ENCODE measurements around the gene TNFRSF1A. TPM values are rescaled to one million over a fixed set of nuclear protein-coding genes. Genes with fewer than 3 reads are reported as not detected.
A peak's percentile ranks its signal among the peaks of the same experiment; 100 is the strongest.

TNFRSF1A gene
- total and polyA plus RNA-seq, 9 of the 15 experiments (the other 6 are each of a cell fraction or from before 2014, with no cell fraction given) = 0.76 to 43.5 (median 30.0) TPM

DNA sequence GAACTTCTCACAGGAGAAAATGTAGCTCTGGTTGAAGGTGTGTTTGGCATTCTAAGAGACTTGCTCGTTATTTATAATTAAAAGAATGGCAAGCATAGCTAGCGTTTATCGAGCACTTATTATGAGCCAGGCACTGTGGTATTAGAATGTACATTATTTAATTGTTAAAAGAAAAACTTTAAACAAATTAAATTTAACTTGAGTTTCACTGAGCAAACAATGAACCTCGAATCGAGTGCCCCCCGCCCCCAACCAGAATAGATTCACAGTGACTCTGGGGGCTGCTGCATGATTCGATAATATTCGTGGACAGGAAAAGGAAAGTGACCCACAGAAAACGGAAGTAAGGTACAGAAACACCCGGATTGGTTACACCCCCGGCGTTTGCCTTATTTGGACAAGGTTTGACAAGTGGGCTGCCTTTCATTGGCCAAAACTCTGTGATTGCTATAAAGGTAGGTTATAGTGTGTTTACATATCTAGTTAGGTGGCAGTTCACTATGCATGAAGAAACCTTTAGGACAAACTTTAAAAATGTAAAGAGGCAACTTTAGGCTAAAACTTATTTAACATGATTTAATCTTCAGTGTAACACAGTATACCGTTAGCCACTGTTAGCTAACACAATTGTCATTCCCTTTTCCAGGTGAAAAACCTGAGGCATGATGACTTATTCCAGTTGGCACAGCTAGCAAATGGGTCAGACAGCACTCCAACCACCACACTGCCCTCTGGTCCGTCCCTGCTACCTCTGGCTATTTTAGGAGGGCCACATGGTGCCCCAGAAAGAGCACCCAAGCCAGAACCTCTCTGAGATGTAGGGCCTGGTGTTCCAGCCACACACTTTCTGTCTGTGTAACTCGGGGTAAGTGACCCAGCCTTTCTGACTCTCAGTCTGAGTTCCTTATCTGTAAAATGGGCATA is 26.4 kb upstream of the TNFRSF1A start (continued):
- TF ChIP-seq, protein P1, sequence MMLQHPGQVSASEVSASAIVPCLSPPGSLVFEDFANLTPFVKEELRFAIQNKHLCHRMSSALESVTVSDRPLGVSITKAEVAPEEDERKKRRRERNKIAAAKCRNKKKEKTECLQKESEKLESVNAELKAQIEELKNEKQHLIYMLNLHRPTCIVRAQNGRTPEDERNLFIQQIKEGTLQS (IDR thresholded peaks at IDR 0.05) = no peak
- TF ChIP-seq, protein P1 (CRISPR knock-in tag; conservative IDR thresholded peaks at IDR 0.05) = no peak
- TF ChIP-seq, protein P2, sequence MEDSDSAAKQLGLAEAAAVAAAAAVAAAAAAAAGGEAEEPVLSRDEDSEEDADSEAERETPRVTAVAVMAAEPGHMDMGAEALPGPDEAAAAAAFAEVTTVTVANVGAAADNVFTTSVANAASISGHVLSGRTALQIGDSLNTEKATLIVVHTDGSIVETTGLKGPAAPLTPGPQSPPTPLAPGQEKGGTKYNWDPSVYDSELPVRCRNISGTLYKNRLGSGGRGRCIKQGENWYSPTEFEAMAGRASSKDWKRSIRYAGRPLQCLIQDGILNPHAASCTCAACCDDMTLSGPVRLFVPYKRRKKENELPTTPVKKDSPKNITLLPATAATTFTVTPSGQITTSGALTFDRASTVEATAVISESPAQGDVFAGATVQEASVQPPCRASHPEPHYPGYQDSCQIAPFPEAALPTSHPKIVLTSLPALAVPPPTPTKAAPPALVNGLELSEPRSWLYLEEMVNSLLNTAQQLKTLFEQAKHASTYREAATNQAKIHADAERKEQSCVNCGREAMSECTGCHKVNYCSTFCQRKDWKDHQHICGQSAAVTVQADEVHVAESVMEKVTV (CRISPR knock-in tag; IDR thresholded peaks at IDR 0.05) = no peak
- TF ChIP-seq FOXA3 (CRISPR knock-in tag; conservative IDR thresholded peaks at IDR 0.05 in 1 of 2, IDR thresholded peaks at IDR 0.05 in 1 of 2) (0 out of 4 replicates have a peak, but pooled peaks of 1 of the 2 experiments have one; percentile 23), PRMT5 (CRISPR knock-in tag; IDR thresholded peaks at IDR 0.05) (no peak), NFYB (IDR thresholded peaks at IDR 0.05; ENCODE audit: extremely low read depth, insufficient read length) (peak; percentile 33), ZFP36 (IDR thresholded peaks at IDR 0.05; ENCODE audit: low read depth, low read length, partially characterized antibody) (peak; percentile 52), POLR2A (conservative IDR thresholded peaks at IDR 0.05) (0 out of 2 replicates have a peak, but pooled peaks have one; percentile 45), NR2C2 (CRISPR knock-in tag; IDR thresholded peaks at IDR 0.05) (no peak), NR2C2 (tag; IDR thresholded peaks at IDR 0.05) (peak; percentile 51), SAP30 (IDR thresholded peaks at IDR 0.05; ENCODE audit: borderline replicate concordance, insufficient read depth, low read depth, low read length, poor library complexity, severe bottlenecking) (no peak), ZNF644 (tag; IDR thresholded peaks at IDR 0.05; ENCODE audit: low read depth) (0 out of 2 replicates have a peak, but pooled peaks have one; percentile 28), FOSL1 (tag; conservative IDR thresholded peaks at IDR 0.05) (peak; percentile 34; the same call in 1 of the 2 replicates), TRIM24 (IDR thresholded peaks at IDR 0.05) (no peak), SMAD2 (IDR thresholded peaks at IDR 0.05; ENCODE audit: low read depth, low read length) (no peak), CBX8 (IDR thresholded peaks at IDR 0.05; ENCODE audit: borderline replicate concordance, extremely low read depth, low read depth, low read length, poor library complexity, severe bottlenecking) (no peak), ZNF212 (CRISPR knock-in tag; IDR thresholded peaks at IDR 0.05) (no peak), ZNF354B (CRISPR knock-in tag; IDR thresholded peaks at IDR 0.05) (no peak)
- TF ChIP-seq, protein P3, sequence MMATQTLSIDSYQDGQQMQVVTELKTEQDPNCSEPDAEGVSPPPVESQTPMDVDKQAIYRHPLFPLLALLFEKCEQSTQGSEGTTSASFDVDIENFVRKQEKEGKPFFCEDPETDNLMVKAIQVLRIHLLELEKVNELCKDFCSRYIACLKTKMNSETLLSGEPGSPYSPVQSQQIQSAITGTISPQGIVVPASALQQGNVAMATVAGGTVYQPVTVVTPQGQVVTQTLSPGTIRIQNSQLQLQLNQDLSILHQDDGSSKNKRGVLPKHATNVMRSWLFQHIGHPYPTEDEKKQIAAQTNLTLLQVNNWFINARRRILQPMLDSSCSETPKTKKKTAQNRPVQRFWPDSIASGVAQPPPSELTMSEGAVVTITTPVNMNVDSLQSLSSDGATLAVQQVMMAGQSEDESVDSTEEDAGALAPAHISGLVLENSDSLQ (IDR thresholded peaks at IDR 0.05) = peak; percentile 32; the same call in 1 of the 2 replicates
- TF ChIP-seq, protein P4, sequence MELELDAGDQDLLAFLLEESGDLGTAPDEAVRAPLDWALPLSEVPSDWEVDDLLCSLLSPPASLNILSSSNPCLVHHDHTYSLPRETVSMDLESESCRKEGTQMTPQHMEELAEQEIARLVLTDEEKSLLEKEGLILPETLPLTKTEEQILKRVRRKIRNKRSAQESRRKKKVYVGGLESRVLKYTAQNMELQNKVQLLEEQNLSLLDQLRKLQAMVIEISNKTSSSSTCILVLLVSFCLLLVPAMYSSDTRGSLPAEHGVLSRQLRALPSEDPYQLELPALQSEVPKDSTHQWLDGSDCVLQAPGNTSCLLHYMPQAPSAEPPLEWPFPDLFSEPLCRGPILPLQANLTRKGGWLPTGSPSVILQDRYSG (tag; conservative IDR thresholded peaks at IDR 0.05; ENCODE audit: low read depth) = 0 out of 2 replicates have a peak, but pooled peaks have one; percentile 33

All from K562 (cell line).